K562 (cell line): ENCODE data around the gene IFIT2. TPM values are rescaled to one million over a fixed set of nuclear protein-coding genes. Genes with fewer than 3 reads are reported as not detected.
"Not testable (repeated sequence)": the region's sequence is repeated elsewhere in the genome, so short reads cannot be mapped to it uniquely, and the experiment has no call there.

Source experiments
- ATAC-seq: fragments of 200-7000 bp; cut with Tn5 transposase; 3 replicates; pipeline ENCODE4 v1.9.1; 2020; ENCODE audit warnings: moderate library complexity
- BruUV-seq: library from RNA; stranded (reverse); fragments of 400-500 nt; replicated peaks from 2 replicates; lab custom pipeline; 2021; lab: Mats Ljungman, UMichigan
- CTCF ChIA-PET: fragments of 300-600 bp; formaldehyde crosslinking; extraction: SDS; loops from one replicate; lab custom pipeline; 2021; ENCODE audit warnings: low intra/inter-chr PET ratio; lab: Yijun Ruan, JAX
- POLR2A ChIA-PET: fragments of 300-600, 350-650 bp; sonication (Branson Sonifier 250); formaldehyde crosslinking; extraction: SDS; loops from one replicate; lab custom pipeline; 2021; ENCODE audit warnings: antibody characterized with exemption, inconsistent platforms; lab: Yijun Ruan, JAX
- DNase-seq, 4 experiments: peaks; one replicate each; pipeline versions ENCODE4 v3.0.0 to v3.0.0-alpha.2; 2011 to 2018; ENCODE audit warnings: low spot score in 3 of 4, mixed read lengths in 3 of 4; ENCODE audit errors: extremely low read depth in 1 of 4
- FAIRE-seq: peaks from 2 replicates; lab custom pipeline; 2011; peaks lifted over from hg19 to GRCh38; lab: Jason Lieb, UNC
- H2AFZ ChIP-seq: 2 replicates; pipeline ENCODE4 v1.6.0; 2011; ENCODE audit warnings: low read depth, low read length, control low read depth, inconsistent platforms
- H3K27ac ChIP-seq: fragments of 200-600 bp; 3 replicates; pipeline ENCODE4 v1.8.0; 2011; ENCODE audit warnings: low read depth, mild to moderate bottlenecking, control low read depth, inconsistent platforms, low read length, moderate library complexity, mixed read lengths; ENCODE audit errors: extremely low read depth
- H3K27me3 ChIP-seq, 2 experiments: fragments of 300-600 bp in 1 of 2; 2 replicates in 1 of 2; 3 replicates in 1 of 2; pipeline versions ENCODE4 v1.6.0 to v1.8.0; 2011; ENCODE audit warnings: inconsistent platforms in 2 of 2, low read length in 2 of 2, mild to moderate bottlenecking in 1 of 2, mixed read lengths in 1 of 2, moderate library complexity in 1 of 2; ENCODE audit not compliant: control insufficient read depth in 2 of 2, insufficient read depth in 2 of 2
- H3K36me3 ChIP-seq: fragments of 300-600 bp; 3 replicates; pipeline ENCODE4 v1.8.0; 2011; ENCODE audit warnings: mild to moderate bottlenecking, low read length, inconsistent platforms; ENCODE audit not compliant: control insufficient read depth, insufficient read depth
- H3K4me1 ChIP-seq, 2 experiments: fragments of 200-600 bp in 1 of 2; replicated peaks in 1 of 2; 2 replicates in 1 of 2; 3 replicates in 1 of 2; pipeline versions ENCODE4 v1.5.1 to v1.8.0; 2011; ENCODE audit warnings: inconsistent platforms in 2 of 2, low read length in 2 of 2, mild to moderate bottlenecking in 1 of 2, mixed read lengths in 1 of 2, moderate library complexity in 1 of 2; ENCODE audit not compliant: control insufficient read depth in 2 of 2, insufficient read depth in 2 of 2
- H3K4me2 ChIP-seq: 2 replicates; pipeline ENCODE4 v1.6.1; 2011; ENCODE audit warnings: low read length, control low read depth, inconsistent platforms, mixed read lengths; ENCODE audit not compliant: insufficient read depth
- H3K4me3 ChIP-seq: fragments of 200-600 bp; sonication (generic), shearing (Covaris generic); 2 replicates; pipeline ENCODE4 v1.5.1; 2016; ENCODE audit warnings: control low read depth, inconsistent platforms
- H3K79me2 ChIP-seq: fragments of 200-600 bp; 3 replicates; pipeline ENCODE4 v1.8.0; 2011; ENCODE audit warnings: low read length, inconsistent platforms; ENCODE audit not compliant: control insufficient read depth, insufficient read depth
- H3K9ac ChIP-seq, 2 experiments: 2 replicates each; pipeline versions ENCODE4 v1.6.0 to v1.6.1; 2011; ENCODE audit warnings: low read depth in 2 of 2, low read length in 2 of 2, control low read depth in 1 of 2, inconsistent platforms in 1 of 2, mild to moderate bottlenecking in 1 of 2, mixed read lengths in 1 of 2; ENCODE audit not compliant: insufficient read depth in 1 of 2
- H3K9me1 ChIP-seq: one replicate; pipeline ENCODE4 v1.6.0; 2011; ENCODE audit warnings: inconsistent platforms, mild to moderate bottlenecking, low read length, moderate library complexity; ENCODE audit not compliant: control insufficient read depth, insufficient read depth
- H3K9me3 ChIP-seq: replicated peaks from 2 replicates; pipeline ENCODE4 v1.5.1; 2011; ENCODE audit warnings: low read depth, low read length, inconsistent platforms; ENCODE audit not compliant: control insufficient read depth, insufficient read depth
- H4K20me1 ChIP-seq: replicated peaks from 2 replicates; pipeline ENCODE4 v1.6.1; 2011; ENCODE audit warnings: low read length, inconsistent platforms, mixed read lengths; ENCODE audit not compliant: control insufficient read depth, insufficient read depth
- BCOR ChIP-seq: fragments of 450-650 bp; IDR thresholded peaks from 2 replicates; pipeline ENCODE4 v1.6.1; 2016
- KLF6 ChIP-seq: fragments of 250-450 bp; sonication (Bioruptor Pico); IDR thresholded peaks from 2 replicates; pipeline ENCODE4 v1.4.0; 2020; ENCODE audit warnings: mild to moderate bottlenecking, moderate library complexity, borderline replicate concordance
- MECOM ChIP-seq: fragments of 250-450 bp; sonication (Bioruptor Pico); IDR thresholded peaks from 2 replicates; pipeline ENCODE4 v1.8.0; 2022; ENCODE audit warnings: inconsistent platforms
- STAT6 ChIP-seq: sonication (generic); formaldehyde crosslinking; IDR thresholded peaks from 2 replicates; pipeline ENCODE4 v1.8.1; 2023; ENCODE audit warnings: mild to moderate bottlenecking, missing genetic modification reagents
- ZNF347 ChIP-seq: fragments of 450-650 bp; formaldehyde crosslinking; IDR thresholded peaks from 2 replicates; pipeline ENCODE4 v1.4.0; 2020; ENCODE audit warnings: low read depth, mild to moderate bottlenecking, moderate library complexity
- WGBS: fragments of 100-300 bp; shearing (Covaris generic); methylation state at CpG from one replicate; pipeline ENCODE4 v1.1.6; 2016; ENCODE audit warnings: low coverage, mixed read lengths; ENCODE audit not compliant: insufficient coverage; ENCODE audit errors: missing lambda C conversion rate; 5-methylcytosine and 5-hydroxymethylcytosine counted together
- in situ Hi-C: fragments of 300-500 bp; cut with MboI; formaldehyde crosslinking; loops from 4 replicates; pipeline ENCODE4 v1.15.0; 2018; ENCODE audit warnings: inconsistent platforms, mixed read lengths
- intact Hi-C: fragments of 100-400 bp; cut with micrococcal nuclease; formaldehyde crosslinking; loops from 2 replicates; pipeline ENCODE4 v1.14.2; 2022
- polyA plus RNA-seq, 8 experiments: library from polyadenylated mRNA; depleted of rRNA in 4 of 8; stranded (reverse) in 5 of 8; unstranded in 3 of 8; fragments of >200 nt; fragmentation: Nextera tagmentation in 2 of 8; fragmentation: Illumina TruSeq in 1 of 8; extraction: Ambion mirVana in 2 of 8; extraction: Trizol in 1 of 8; gene quantifications; 2 replicates each; pipeline versions ENCODE4 v1.2.1 to v1.2.3, GENCODE V29; 2011 to 2014; ENCODE audit warnings: inconsistent platforms in 1 of 8, missing spikeins in 1 of 8
- total RNA-seq, 7 experiments: library from RNA; depleted of rRNA in 6 of 7; stranded (reverse); fragments of >200 nt in 6 of 7; fragmentation: Illumina TruSeq in 2 of 7; extraction: Trizol in 2 of 7; gene quantifications; 2 replicates each; pipeline versions ENCODE4 v1.2.1 to v1.2.3, GENCODE V29; 2011 to 2021; ENCODE audit warnings: low replicate concordance in 1 of 7
- TF ChIP-seq, protein P1 (sequence below): fragments of 250-450 bp; sonication (Bioruptor Pico); IDR thresholded peaks from 2 replicates; pipeline ENCODE4 v1.4.0; 2020

The IFIT2 gene
- total and polyA plus RNA-seq, 9 of the 15 experiments (the other 6 are each of a cell fraction or from before 2014, with no cell fraction given), result 0.03 to 0.25 (median 0.10) TPM; not detected in 1

- TF ChIP-seq, protein P1, sequence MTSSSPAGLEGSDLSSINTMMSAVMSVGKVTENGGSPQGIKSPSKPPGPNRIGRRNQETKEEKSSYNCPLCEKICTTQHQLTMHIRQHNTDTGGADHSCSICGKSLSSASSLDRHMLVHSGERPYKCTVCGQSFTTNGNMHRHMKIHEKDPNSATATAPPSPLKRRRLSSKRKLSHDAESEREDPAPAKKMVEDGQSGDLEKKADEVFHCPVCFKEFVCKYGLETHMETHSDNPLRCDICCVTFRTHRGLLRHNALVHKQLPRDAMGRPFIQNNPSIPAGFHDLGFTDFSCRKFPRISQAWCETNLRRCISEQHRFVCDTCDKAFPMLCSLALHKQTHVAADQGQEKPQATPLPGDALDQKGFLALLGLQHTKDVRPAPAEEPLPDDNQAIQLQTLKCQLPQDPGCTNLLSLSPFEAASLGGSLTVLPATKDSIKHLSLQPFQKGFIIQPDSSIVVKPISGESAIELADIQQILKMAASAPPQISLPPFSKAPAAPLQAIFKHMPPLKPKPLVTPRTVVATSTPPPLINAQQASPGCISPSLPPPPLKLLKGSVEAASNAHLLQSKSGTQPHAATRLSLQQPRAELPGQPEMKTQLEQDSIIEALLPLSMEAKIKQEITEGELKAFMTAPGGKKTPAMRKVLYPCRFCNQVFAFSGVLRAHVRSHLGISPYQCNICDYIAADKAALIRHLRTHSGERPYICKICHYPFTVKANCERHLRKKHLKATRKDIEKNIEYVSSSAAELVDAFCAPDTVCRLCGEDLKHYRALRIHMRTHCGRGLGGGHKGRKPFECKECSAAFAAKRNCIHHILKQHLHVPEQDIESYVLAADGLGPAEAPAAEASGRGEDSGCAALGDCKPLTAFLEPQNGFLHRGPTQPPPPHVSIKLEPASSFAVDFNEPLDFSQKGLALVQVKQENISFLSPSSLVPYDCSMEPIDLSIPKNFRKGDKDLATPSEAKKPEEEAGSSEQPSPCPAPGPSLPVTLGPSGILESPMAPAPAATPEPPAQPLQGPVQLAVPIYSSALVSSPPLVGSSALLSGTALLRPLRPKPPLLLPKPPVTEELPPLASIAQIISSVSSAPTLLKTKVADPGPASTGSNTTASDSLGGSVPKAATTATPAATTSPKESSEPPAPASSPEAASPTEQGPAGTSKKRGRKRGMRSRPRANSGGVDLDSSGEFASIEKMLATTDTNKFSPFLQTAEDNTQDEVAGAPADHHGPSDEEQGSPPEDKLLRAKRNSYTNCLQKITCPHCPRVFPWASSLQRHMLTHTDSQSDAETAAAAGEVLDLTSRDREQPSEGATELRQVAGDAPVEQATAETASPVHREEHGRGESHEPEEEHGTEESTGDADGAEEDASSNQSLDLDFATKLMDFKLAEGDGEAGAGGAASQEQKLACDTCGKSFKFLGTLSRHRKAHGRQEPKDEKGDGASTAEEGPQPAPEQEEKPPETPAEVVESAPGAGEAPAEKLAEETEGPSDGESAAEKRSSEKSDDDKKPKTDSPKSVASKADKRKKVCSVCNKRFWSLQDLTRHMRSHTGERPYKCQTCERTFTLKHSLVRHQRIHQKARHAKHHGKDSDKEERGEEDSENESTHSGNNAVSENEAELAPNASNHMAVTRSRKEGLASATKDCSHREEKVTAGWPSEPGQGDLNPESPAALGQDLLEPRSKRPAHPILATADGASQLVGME, result no peak
- TF ChIP-seq MECOM (no peak), KLF6 (CRISPR knock-in tag) (no peak), BCOR (no peak), ZNF347 (no peak), STAT6 (CRISPR knock-in tag) (no peak)
Measured at GRCh38 chr10:89283936-89284475, 17.8 kb upstream of the IFIT2 start (continued).

DNA sequence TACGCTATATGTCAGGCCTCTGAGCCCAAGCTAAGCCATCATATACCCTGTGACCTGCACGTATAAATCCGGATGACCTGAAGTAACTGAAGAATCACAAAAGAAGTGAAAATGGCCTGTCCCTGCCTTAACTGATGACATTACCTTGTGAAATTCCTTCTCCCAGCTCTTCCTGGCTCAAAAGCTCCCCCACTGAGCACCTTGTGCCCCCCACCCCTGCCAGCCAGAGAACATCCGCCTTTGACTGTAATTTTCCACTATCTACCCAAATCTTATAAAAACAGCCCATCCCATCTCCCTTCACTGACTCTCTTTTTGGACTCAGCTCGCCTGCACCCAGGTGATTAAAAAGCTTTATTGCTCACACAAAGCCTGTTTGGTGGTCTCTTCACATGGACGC, 17.1 kb upstream of the IFIT2 start:
- POLR2A ChIA-PET, H3K9me3 ChIP-seq, intact Hi-C loops, H3K79me2 ChIP-seq, ATAC-seq, H3K4me2 ChIP-seq, DNase-seq, CTCF ChIA-PET, H3K4me1 ChIP-seq, H3K4me3 ChIP-seq, BruUV-seq, in situ Hi-C loops, H3K27ac ChIP-seq, H3K9ac ChIP-seq, FAIRE-seq, H3K36me3 ChIP-seq, H4K20me1 ChIP-seq, H3K27me3 ChIP-seq, H3K9me1 ChIP-seq, H2AFZ ChIP-seq: not testable (repeated sequence)
- WGBS, result 11% methylated on average over 6 of the region's 6 CpGs

- H3K4me1 ChIP-seq, DNase-seq, FAIRE-seq, H3K4me3 ChIP-seq, H4K20me1 ChIP-seq, H2AFZ ChIP-seq, H3K79me2 ChIP-seq, H3K27ac ChIP-seq, CTCF ChIA-PET, in situ Hi-C loops, H3K4me2 ChIP-seq, POLR2A ChIA-PET, ATAC-seq, H3K9ac ChIP-seq, intact Hi-C loops, H3K36me3 ChIP-seq, BruUV-seq, H3K9me3 ChIP-seq, H3K27me3 ChIP-seq, H3K9me1 ChIP-seq: not testable (repeated sequence)
- 0% methylated on average over 4 of the region's 4 CpGs for WGBS
Measured at GRCh38 chr10:89285303-89285702, 16.5 kb upstream of the IFIT2 start.
